SK-N-DZ (cell line): ENCODE results near the gene SLC38A8.

Source experiments
- DNase-seq: peaks from one replicate; pipeline ENCODE4 v3.0.0-alpha.2; 2015; ENCODE audit warnings: low spot score
- small RNA-seq, 2 experiments: library from RNA; depleted of rRNA; stranded (forward); fragments of <200 nt; gene quantifications; one replicate each; pipeline ENCODE3, GENCODE V24; 2014

SLC38A8 gene

DNA sequence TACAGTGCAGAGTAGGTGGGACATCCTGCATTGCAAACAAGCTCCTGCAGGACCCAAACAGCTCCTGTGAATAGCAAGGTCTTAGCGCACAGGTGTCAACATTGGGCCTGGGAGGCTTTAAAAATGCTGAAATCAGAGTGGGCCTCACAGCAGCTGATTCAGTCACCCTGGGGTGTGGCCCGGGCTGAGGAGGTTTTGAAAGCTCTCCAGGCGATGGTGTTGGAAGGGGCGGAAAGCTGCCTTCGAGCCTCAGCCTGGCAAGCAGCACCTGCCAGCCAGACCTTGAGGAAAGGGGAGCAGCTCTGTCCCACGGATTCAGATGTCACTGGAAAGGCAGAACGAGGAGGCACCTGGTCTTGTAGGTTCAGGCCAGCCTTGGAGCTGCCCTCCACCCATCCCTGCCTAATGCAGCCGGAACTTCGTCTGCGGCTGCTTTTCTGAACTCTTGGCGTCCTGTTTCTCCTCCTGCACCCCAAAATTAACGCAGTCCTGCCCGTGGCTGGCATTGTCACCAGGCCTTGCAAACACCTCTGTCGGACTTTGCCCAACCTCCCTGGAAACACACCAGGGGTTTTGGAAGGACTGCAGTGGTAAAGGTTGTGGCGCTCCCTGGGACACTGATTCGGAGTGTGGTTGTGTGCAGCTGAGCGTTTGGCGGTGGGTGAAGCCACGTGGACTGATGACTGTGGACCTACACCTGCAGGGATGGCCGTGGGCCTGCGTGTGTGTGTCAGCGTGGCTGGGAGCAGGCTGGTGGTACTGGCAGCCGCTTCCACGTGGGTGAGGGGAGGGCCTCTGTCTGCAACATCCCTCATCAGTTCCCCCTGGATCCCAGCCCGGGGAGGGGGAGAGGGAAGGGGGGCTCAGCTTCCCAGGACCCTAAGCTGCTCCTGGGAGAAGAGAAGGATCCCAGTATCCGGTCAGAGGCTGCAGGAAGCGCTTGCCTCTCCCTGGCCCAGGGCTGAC is 71.1 kb downstream of the SLC38A8 start:
- DNase-seq: no peak

GRCh38 chr16:83970430-83970815 is 72.2 kb downstream of the SLC38A8 start:
- DNase-seq: no peak

GRCh38 chr16:83969771-83970429 is 72.7 kb downstream of the SLC38A8 start:
- no peak for DNase-seq

DNA sequence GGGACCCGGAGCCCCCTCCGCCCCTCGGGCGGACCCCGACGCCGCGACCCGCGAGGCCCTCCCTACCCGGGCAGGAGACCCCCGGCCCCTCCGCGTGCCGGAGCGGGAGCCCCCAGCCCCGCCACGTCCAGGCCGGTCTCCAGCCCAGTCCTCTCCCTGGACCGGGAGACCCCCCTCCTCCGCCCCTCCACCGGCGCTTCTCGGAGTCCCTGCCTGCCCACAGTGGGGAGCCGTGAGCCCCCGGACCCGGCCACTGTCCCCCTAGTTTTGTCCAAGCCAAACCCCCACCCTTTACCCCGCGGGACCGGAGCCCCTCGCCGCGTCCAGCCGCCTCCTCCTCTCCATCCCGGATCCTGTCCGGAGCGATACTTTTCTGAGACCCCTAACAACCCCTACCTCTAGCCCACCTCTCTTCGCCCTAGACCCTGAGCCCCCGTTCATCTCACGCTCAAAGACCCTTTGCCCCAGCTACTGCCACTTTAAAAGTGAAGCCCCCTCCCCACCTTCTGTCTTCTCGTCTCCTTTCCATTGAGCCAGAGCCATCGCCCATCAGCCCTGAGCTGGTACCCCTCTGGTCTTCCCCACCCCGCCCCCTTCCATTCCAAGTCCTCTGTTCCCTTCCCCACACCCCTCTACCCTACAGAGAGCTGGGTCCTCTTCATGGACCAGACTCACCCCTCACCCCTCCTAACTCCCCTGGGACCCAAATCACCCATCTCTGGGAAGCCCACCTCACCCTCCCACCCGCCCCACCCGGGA is 73.5 kb downstream of the SLC38A8 start:
- DNase-seq: no peak

GRCh38 chr16:83968306-83968851 is 74.2 kb downstream of the SLC38A8 start:
- DNase-seq: no peak

GRCh38 chr16:83967838-83968305 is 74.7 kb downstream of the SLC38A8 start, which contains the start of gene NECAB2:
Gene NECAB2 (plus strand): TSS chr16:83968244. CDS start chr16:83968649, 405 bp downstream.
- DNase-seq: no peak

GRCh38 chr16:83967091-83967490 is 75.5 kb downstream of the SLC38A8 start:
- no peak for DNase-seq

DNA sequence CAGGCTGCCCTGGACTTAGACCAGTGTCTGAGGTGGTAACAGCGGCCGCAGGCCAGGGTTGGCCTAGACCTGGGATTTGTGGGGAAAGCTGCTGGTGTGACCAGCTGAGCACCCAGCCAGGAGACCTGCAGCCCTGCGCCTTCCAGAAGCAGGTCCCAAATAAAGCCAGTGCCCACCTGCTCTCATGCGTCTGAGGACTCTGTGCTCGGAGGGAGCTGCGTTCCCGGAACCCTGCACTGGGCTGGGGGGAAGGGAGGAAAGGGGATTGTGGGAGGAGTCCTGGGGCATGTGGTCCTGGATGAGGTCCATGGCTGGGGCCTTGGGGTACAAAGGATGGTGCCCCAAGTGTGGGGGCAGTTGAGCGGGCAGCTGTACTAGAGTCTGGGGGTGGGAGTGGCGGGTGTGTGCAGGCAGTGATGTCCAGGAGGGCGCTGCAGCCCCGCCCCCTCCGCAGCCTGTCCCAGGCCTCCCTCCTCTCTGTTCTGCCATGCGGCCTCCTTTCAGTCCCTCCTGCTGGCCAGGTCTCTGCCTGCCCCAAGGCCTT is 76.4 kb downstream of the SLC38A8 start:
- no peak for DNase-seq

GRCh38 chr16:83965444-83966152 is 77.0 kb downstream of the SLC38A8 start:
- no peak for DNase-seq

- no peak for DNase-seq
Measured at GRCh38 chr16:83964684-83965443, 77.7 kb downstream of the SLC38A8 start.

DNA sequence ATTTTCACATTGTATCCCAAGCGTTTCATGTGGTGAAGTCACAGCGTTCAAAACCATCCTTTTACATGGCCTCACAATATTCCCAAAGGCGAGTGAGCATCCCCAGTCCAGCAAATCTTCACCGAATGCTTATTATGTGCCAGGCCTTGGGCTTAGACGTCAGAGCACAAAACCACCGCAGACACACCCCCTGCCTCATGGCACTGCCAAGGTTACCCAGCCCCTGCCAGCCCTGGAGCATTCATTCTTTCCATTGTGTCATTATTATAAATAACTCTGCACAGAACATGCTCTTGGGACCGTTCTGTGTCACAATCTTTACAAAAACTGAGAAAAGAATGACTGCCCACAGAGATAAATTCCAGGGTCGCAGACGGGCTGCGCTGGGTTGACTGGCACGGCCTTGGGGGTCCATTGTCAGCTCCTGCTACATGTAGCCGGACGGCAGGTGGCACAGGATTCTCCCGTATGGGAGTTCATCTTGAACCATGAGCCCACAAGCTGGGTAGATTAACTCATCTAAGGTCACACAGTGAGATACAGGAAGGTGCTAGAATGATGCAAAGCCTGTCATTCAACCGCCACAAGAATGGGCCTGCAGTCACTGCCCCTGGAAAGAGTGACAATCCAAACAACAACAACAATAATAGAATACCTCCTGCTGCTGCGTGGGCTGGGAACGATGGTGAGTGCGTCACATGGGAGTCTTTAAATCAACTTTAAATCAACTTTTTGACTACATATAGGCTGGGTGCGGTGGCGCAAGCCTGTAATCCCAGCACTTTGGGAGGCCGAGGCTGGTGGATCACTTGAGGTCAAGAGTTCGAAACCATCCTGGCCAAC is 79.1 kb downstream of the SLC38A8 start:
- no peak for DNase-seq

DNA sequence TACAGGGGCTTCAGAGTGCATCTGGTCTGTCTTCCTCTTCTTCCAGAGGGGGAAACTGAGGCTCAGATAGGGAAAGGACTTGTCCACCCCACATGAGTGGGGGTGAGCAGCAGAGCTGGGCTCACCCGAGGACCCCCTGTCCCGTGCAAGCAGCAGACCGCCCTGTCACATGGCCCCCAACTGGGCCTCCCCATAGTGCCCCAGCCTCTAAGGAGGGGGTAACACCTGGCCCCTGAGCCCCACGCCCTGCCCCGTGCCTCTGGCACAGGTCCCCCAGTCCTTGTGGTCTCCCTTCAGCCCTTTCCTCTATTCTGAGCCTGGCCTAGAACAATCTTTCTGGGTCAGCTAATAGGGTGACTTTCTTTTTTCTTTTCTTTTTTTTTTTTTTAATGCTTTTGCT is 81.0 kb downstream of the SLC38A8 start:
- no peak for DNase-seq

GRCh38 chr16:83960521-83961249 is 81.9 kb downstream of the SLC38A8 start:
- no peak for DNase-seq

Small RNA genes lying within 50 kb of the gene (small RNA-seq; reads per million reads assigned to genes)
- gene RNA5SP432: 0 to 0.04 reads per million in 2 experiments
